OCI-LY1 (cell line): ENCODE results near the gene MMP14.

ENCODE experiments used
- H2AFZ ChIP-seq: fragments of 200-600 bp; sonication (generic), shearing (Covaris generic); 2 replicates; pipeline ENCODE4 v1.6.0; 2014; ENCODE audit warnings: antibody characterized with exemption, mild to moderate bottlenecking, low read length
- H3F3A ChIP-seq: fragments of 200-600 bp; sonication (generic), shearing (Covaris generic); 2 replicates; pipeline ENCODE4 v1.6.0; 2014; ENCODE audit warnings: mild to moderate bottlenecking, antibody characterized with exemption, low read length, moderate library complexity; ENCODE audit not compliant: insufficient read depth
- H3K27ac ChIP-seq: fragments of 200-600 bp; sonication (generic); 2 replicates; pipeline ENCODE4 v1.5.1; 2014; ENCODE audit warnings: low read length, mixed run types, mild to moderate bottlenecking, low read depth; ENCODE audit not compliant: poor library complexity, severe bottlenecking
- H3K27me3 ChIP-seq: fragments of 200-600 bp; sonication (generic); 2 replicates; pipeline ENCODE4 v1.6.0; 2014; ENCODE audit warnings: antibody characterized with exemption, mild to moderate bottlenecking, low read length, moderate library complexity; ENCODE audit not compliant: insufficient read depth
- H3K36me3 ChIP-seq: fragments of 200-600 bp; sonication (generic); 2 replicates; pipeline ENCODE4 v1.6.1; 2014; ENCODE audit warnings: mild to moderate bottlenecking, antibody characterized with exemption, low read length, moderate library complexity, mixed read lengths; ENCODE audit not compliant: insufficient read depth
- H3K4me1 ChIP-seq: fragments of 200-600 bp; sonication (generic); 2 replicates; pipeline ENCODE4 v1.5.1; 2014; ENCODE audit warnings: mild to moderate bottlenecking, low read length, moderate library complexity; ENCODE audit not compliant: insufficient read depth, severe bottlenecking
- H3K4me2 ChIP-seq: fragments of 200-600 bp; sonication (generic), shearing (Covaris generic); 2 replicates; pipeline ENCODE4 v1.6.1; 2014; ENCODE audit warnings: low read length
- H3K4me3 ChIP-seq: fragments of 200-600 bp; sonication (generic); 2 replicates; pipeline ENCODE4 v1.5.1; 2014; ENCODE audit warnings: low read length, low read depth, mild to moderate bottlenecking, mixed read lengths; ENCODE audit not compliant: poor library complexity, severe bottlenecking
- H3K79me2 ChIP-seq: fragments of 200-600 bp; shearing (Covaris generic); 2 replicates; pipeline ENCODE4 v1.6.1; 2016; ENCODE audit warnings: mixed run types, low read length, mixed read lengths; ENCODE audit not compliant: insufficient read depth
- H3K9ac ChIP-seq: fragments of 200-600 bp; sonication (generic), shearing (Covaris generic); 2 replicates; pipeline ENCODE4 v1.6.1; 2014; ENCODE audit warnings: mild to moderate bottlenecking, low read length, mixed read lengths
- H3K9me2 ChIP-seq: fragments of 200-600 bp; sonication (generic), shearing (Covaris generic); 2 replicates; pipeline ENCODE4 v1.6.1; 2014; ENCODE audit warnings: low read depth, mild to moderate bottlenecking, low read length, mixed read lengths
- H3K9me3 ChIP-seq: fragments of 200-600 bp; shearing (Covaris generic); 2 replicates; pipeline ENCODE4 v1.6.1; 2014; ENCODE audit warnings: low read length, mixed read lengths
- H4K20me1 ChIP-seq: fragments of 200-600 bp; sonication (generic), shearing (Covaris generic); 2 replicates; pipeline ENCODE4 v1.6.0; 2016; ENCODE audit warnings: mild to moderate bottlenecking, low read length; ENCODE audit not compliant: insufficient read depth
- CTCF ChIP-seq: fragments of 200-600 bp; sonication (generic), shearing (Covaris generic); IDR thresholded peaks from 2 replicates; pipeline ENCODE4 v1.5.1; 2017; ENCODE audit warnings: mild to moderate bottlenecking, antibody characterized with exemption, low read length, moderate library complexity, mixed read lengths
- EZH2 ChIP-seq: fragments of 200-600 bp; sonication (generic), shearing (Covaris generic); IDR thresholded peaks from 2 replicates; pipeline ENCODE4 v1.8.0; 2017; ENCODE audit warnings: borderline replicate concordance, mixed run types, mild to moderate bottlenecking, antibody characterized with exemption, low read length, moderate library complexity, mixed read lengths

Gene MMP14

GRCh38 chr14:22839159-22839779 lies 2.9 kb downstream of the MMP14 start:
- H3K4me2 ChIP-seq = no peak overlapping the region
- H3K4me1 ChIP-seq = no peaks in the 10 kb centered on the region
- H3K9me2 ChIP-seq = no peaks in the 10 kb centered on the region
- H3K4me3 ChIP-seq = no peak overlapping the region
- H3K79me2 ChIP-seq = no peaks in the 10 kb centered on the region
- no peaks in the 10 kb centered on the region for H4K20me1 ChIP-seq
- H3K27me3 ChIP-seq = no peaks in the 10 kb centered on the region
- no peak overlapping the region for H3K27ac ChIP-seq
- H3K9me3 ChIP-seq = no peaks in the 10 kb centered on the region
- TF ChIP-seq CTCF (no peak), EZH2 (no peak)
- no peak overlapping the region for H3K9ac ChIP-seq
- no peaks in the 10 kb centered on the region for H3F3A ChIP-seq
- peaks cover 14% of the 10 kb centered on the region for H3K36me3 ChIP-seq
- H2AFZ ChIP-seq = no peak overlapping the region

- Histone ChIP-seq H4K20me1 (no peaks in the 10 kb centered on the region), H3K9ac (no peak overlapping the region), H3K36me3 (no peaks in the 10 kb centered on the region), H3K9me3 (no peaks in the 10 kb centered on the region), H2AFZ (no peak overlapping the region), H3K27ac (no peak overlapping the region), H3K79me2 (no peaks in the 10 kb centered on the region), H3F3A (no peaks in the 10 kb centered on the region), H3K4me1 (no peaks in the 10 kb centered on the region), H3K4me2 (no peak overlapping the region), H3K9me2 (no peaks in the 10 kb centered on the region), H3K4me3 (no peak overlapping the region), H3K27me3 (no peaks in the 10 kb centered on the region; the same call in 1 of the 2 replicates)
- TF ChIP-seq EZH2 = no peak
- no peak for TF ChIP-seq CTCF
These were observed 4.9 kb downstream of the MMP14 start for GRCh38 chr14:22841311-22841710.

GRCh38 chr14:22841769-22842168 lies 5.4 kb downstream of the MMP14 start:
- no peak overlapping the region for H3K9ac ChIP-seq
- H3K9me3 ChIP-seq = no peaks in the 10 kb centered on the region
- H3K9me2 ChIP-seq = no peaks in the 10 kb centered on the region
- TF ChIP-seq EZH2 (no peak), CTCF (no peak)
- no peaks in the 10 kb centered on the region for H3K4me1 ChIP-seq
- H3K4me3 ChIP-seq = no peak overlapping the region
- no peaks in the 10 kb centered on the region; the same call in 1 of the 2 replicates for H3K27me3 ChIP-seq
- H2AFZ ChIP-seq = no peak overlapping the region
- H3K36me3 ChIP-seq = no peaks in the 10 kb centered on the region
- H3K27ac ChIP-seq = no peak overlapping the region
- no peaks in the 10 kb centered on the region for H3K79me2 ChIP-seq
- no peak overlapping the region for H3K4me2 ChIP-seq
- no peaks in the 10 kb centered on the region for H4K20me1 ChIP-seq
- no peaks in the 10 kb centered on the region for H3F3A ChIP-seq
